NCI-H146 (cell line): ENCODE results near the gene STK32C.

Experiments used
- DNase-seq: peaks from one replicate; lab custom pipeline; 2025; lab: John Stamatoyannopoulos, UW

Gene STK32C

GRCh38 chr10:132182591-132182990, 125.2 kb downstream of the STK32C start:
- no peak for DNase-seq

GRCh38 chr10:132181691-132182425, 125.9 kb downstream of the STK32C start:
- DNase-seq = no peak

GRCh38 chr10:132180736-132181135, 127.0 kb downstream of the STK32C start:
- no peak for DNase-seq

- no peak for DNase-seq
Measured at GRCh38 chr10:132179551-132180392, 128.0 kb downstream of the STK32C start.

GRCh38 chr10:132178672-132179545, 128.8 kb downstream of the STK32C start:
- DNase-seq = no peak

GRCh38 chr10:132178046-132178445, 129.7 kb downstream of the STK32C start:
- DNase-seq = no peak

GRCh38 chr10:132176623-132177500, 130.9 kb downstream of the STK32C start:
- no peak for DNase-seq

- peak; percentile 89 for DNase-seq
Measured at GRCh38 chr10:132175907-132176581, 131.7 kb downstream of the STK32C start.

GRCh38 chr10:132175408-132175807, 132.3 kb downstream of the STK32C start:
- peak; percentile 33 for DNase-seq

- no peak for DNase-seq
Measured at GRCh38 chr10:132174237-132174636, 133.5 kb downstream of the STK32C start.

GRCh38 chr10:132173185-132173584, 134.6 kb downstream of the STK32C start:
- no peak for DNase-seq

- peak; percentile 15 for DNase-seq
Measured at GRCh38 chr10:132172091-132173066, 135.4 kb downstream of the STK32C start.

GRCh38 chr10:132170561-132171361, 137.0 kb downstream of the STK32C start:
- DNase-seq = peak; percentile 32

- DNase-seq = peak; percentile 28
Measured at GRCh38 chr10:132169766-132170560, 137.8 kb downstream of the STK32C start.

- DNase-seq = no peak
Measured at GRCh38 chr10:132169031-132169765, 138.6 kb downstream of the STK32C start.

- DNase-seq = peak; percentile 29
Measured at GRCh38 chr10:132168571-132169030, 139.1 kb downstream of the STK32C start.

GRCh38 chr10:132167976-132168375, 139.8 kb downstream of the STK32C start:
- no peak for DNase-seq
